HG02610 (cell line): ENCODE results near the gene ASB3.
"Not testable (repeated sequence)": the region's sequence is repeated elsewhere in the genome, so short reads cannot be mapped to it uniquely, and the experiment has no call there.

Source experiments
- ATAC-seq: cut with Tn5 transposase; IDR thresholded peaks from one replicate; pipeline ENCODE4 v1.9.1; 2021; ENCODE audit warnings: mild to moderate bottlenecking, moderate library complexity; ENCODE audit not compliant: unreplicated experiment

ASB3 gene

GRCh38 chr2:53658474-53658873 is 128.3 kb downstream of the ASB3 start:
- not testable (repeated sequence) for ATAC-seq

GRCh38 chr2:53655256-53655655 is 131.5 kb downstream of the ASB3 start:
- ATAC-seq = no peak

- no peak for ATAC-seq
These were observed 132.4 kb downstream of the ASB3 start for GRCh38 chr2:53654396-53654795.

- ATAC-seq = no peak
These were observed 134.6 kb downstream of the ASB3 start for GRCh38 chr2:53652131-53652530.

- no peak for ATAC-seq
These were observed 140.0 kb downstream of the ASB3 start for GRCh38 chr2:53646788-53647187.

- ATAC-seq = no peak
These were observed 145.5 kb downstream of the ASB3 start for GRCh38 chr2:53641290-53641689.

GRCh38 chr2:53640466-53640865 is 146.3 kb downstream of the ASB3 start:
- ATAC-seq = no peak

GRCh38 chr2:53636596-53636995 is 150.2 kb downstream of the ASB3 start:
- no peak for ATAC-seq

- ATAC-seq = no peak
These were observed 150.6 kb downstream of the ASB3 start for GRCh38 chr2:53636109-53636508.

GRCh38 chr2:53635694-53636093 is 151.1 kb downstream of the ASB3 start:
- no peak for ATAC-seq

- no peak for ATAC-seq
These were observed 153.3 kb downstream of the ASB3 start for GRCh38 chr2:53633441-53633840.

GRCh38 chr2:53632714-53633113 is 154.0 kb downstream of the ASB3 start:
- ATAC-seq = no peak

- ATAC-seq = no peak
These were observed 154.7 kb downstream of the ASB3 start for GRCh38 chr2:53632126-53632460.

- ATAC-seq = no peak
These were observed 155.2 kb downstream of the ASB3 start for GRCh38 chr2:53631313-53632125.

GRCh38 chr2:53630026-53630606 is 156.6 kb downstream of the ASB3 start:
- ATAC-seq = no peak

- no peak for ATAC-seq
These were observed 157.3 kb downstream of the ASB3 start for GRCh38 chr2:53629501-53629900.

- ATAC-seq = no peak
These were observed 157.8 kb downstream of the ASB3 start for GRCh38 chr2:53629001-53629400.

GRCh38 chr2:53622141-53622540 is 164.6 kb downstream of the ASB3 start:
- no peak for ATAC-seq

GRCh38 chr2:53620981-53621380 is 165.8 kb downstream of the ASB3 start:
- no peak for ATAC-seq
